Activated CD4-positive, alpha-beta memory T cell treated with anti-CD3 and anti-CD28 coated beads for 36 hours (primary cell): ENCODE results near the gene KIFC3. TPM values are rescaled to one million over a fixed set of nuclear protein-coding genes. Genes with fewer than 3 reads are reported as not detected.

Experiments used
- CTCF ChIA-PET: fragments of 350-600 bp; sonication (Branson Sonifier 250); formaldehyde crosslinking; loops from one replicate; lab custom pipeline; 2021; ENCODE audit warnings: antibody characterized with exemption, inconsistent platforms; lab: Charles Lee
- POLR2A ChIA-PET: fragments of 350-600 bp; sonication (Branson Sonifier 250); formaldehyde crosslinking; loops from one replicate; lab custom pipeline; 2021; ENCODE audit warnings: antibody characterized with exemption; lab: Charles Lee
- DNase-seq: peaks from one replicate; pipeline ENCODE4 v3.0.0-alpha.2; 2020
- H3K27ac Mint-ChIP-seq: one replicate; pipeline ENCODE4 v1.8.0; 2021; ENCODE audit warnings: mixed read lengths
- H3K27me3 Mint-ChIP-seq: one replicate; pipeline ENCODE4 v1.8.0; 2021; ENCODE audit warnings: mixed read lengths
- H3K36me3 Mint-ChIP-seq: one replicate; pipeline ENCODE4 v1.8.0; 2021; ENCODE audit warnings: mixed read lengths
- H3K4me1 Mint-ChIP-seq: one replicate; pipeline ENCODE4 v1.8.0; 2021; ENCODE audit warnings: low read depth, mixed read lengths
- H3K4me3 Mint-ChIP-seq: one replicate; pipeline ENCODE4 v1.8.0; 2021; ENCODE audit warnings: mild to moderate bottlenecking, mixed read lengths
- H3K9me3 Mint-ChIP-seq: one replicate; pipeline ENCODE4 v1.8.0; 2021; ENCODE audit warnings: mixed read lengths
- intact Hi-C: fragments of 100-400 bp; cut with micrococcal nuclease; formaldehyde crosslinking; loops from one replicate; pipeline ENCODE4 v1.15.1; 2023
- total RNA-seq, 2 experiments: library from RNA; stranded (reverse); gene quantifications; one replicate each; pipeline ENCODE4 v1.2.3, GENCODE V29; 2021

KIFC3 gene
- total RNA-seq, 2 experiments from 2014 or later: 0.83 to 1.3 TPM

DNA sequence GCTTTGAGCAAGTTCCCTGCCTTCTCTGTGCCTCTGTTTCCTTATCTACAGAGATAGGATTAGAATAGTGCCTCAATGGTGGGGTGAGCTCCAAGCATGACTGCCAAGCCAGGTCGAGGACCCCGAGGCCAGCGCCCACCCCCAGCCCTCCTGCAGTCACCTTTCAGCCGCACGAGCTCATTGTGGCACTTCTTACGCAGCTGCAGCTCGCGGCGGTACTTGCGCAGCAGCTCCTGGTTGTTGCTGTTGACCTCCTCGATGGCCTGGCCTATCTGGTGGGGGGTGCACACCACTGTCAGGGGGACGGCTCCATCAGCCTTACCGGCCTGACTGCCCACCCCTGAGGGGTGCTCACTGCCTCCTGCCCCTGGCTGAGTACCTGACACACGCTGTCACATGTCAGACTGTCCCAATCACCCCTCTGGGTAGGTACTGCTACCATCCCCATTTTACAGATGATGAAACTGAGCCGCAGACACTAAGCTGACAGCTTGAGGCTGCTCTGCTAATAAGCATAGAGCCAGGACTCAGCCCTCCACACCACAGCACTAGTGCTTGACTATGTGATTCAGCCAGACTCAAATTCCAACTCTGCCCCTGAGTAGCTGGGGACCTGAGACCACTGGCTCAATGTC lies 35.5 kb downstream of the KIFC3 start:
- Mint-ChIP-seq H3K36me3 (no peaks in the 10 kb centered on the region), H3K27me3 (no peaks in the 10 kb centered on the region), H3K4me1 (no peaks in the 10 kb centered on the region), H3K4me3 (no peak overlapping the region), H3K27ac (no peak overlapping the region), H3K9me3 (no peaks in the 10 kb centered on the region)
- no peak for DNase-seq
- intact Hi-C loops: no loop called here
- ChIA-PET CTCF (interaction anchor here (2.9 kb wide), 1 partner anchor 10 kb away, joined by 10 read pairs; no protein-coding TSS in a partner anchor), POLR2A (no interaction called here)

DNA sequence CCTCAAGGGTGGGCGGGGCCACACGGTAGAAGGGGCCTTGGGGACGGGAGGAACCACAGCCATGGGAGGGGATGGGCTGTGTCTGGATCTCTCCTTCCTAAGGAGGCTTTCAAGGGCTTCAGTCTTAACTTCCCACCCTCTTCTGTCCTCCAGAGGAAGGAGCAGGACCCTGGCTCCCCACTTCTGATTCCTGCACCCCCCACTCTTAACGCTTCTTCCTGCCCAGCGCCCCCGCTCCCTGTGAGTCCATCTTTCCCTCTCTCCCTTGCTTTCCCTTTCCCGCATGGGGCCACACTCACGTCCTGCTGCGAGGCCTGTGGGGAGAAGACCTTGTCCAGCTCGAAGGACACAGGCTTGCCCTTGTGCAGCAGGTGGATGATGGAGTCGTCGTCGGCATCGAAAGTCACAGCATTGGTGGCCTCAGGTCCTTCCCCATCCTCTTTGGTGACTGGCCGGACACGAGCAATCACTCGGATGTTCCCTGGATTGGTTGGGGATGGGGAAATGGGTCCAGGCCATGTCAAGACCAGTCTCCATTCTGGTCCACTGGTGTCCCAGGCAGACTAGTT lies 37.0 kb downstream of the KIFC3 start:
- Mint-ChIP-seq H3K4me1 (no peaks in the 10 kb centered on the region), H3K36me3 (no peaks in the 10 kb centered on the region), H3K27me3 (no peaks in the 10 kb centered on the region), H3K27ac (no peak overlapping the region), H3K4me3 (no peak overlapping the region), H3K9me3 (no peaks in the 10 kb centered on the region)
- intact Hi-C loops: no loop called here
- no peak for DNase-seq
- ChIA-PET CTCF (no interaction called here), POLR2A (no interaction called here)

DNA sequence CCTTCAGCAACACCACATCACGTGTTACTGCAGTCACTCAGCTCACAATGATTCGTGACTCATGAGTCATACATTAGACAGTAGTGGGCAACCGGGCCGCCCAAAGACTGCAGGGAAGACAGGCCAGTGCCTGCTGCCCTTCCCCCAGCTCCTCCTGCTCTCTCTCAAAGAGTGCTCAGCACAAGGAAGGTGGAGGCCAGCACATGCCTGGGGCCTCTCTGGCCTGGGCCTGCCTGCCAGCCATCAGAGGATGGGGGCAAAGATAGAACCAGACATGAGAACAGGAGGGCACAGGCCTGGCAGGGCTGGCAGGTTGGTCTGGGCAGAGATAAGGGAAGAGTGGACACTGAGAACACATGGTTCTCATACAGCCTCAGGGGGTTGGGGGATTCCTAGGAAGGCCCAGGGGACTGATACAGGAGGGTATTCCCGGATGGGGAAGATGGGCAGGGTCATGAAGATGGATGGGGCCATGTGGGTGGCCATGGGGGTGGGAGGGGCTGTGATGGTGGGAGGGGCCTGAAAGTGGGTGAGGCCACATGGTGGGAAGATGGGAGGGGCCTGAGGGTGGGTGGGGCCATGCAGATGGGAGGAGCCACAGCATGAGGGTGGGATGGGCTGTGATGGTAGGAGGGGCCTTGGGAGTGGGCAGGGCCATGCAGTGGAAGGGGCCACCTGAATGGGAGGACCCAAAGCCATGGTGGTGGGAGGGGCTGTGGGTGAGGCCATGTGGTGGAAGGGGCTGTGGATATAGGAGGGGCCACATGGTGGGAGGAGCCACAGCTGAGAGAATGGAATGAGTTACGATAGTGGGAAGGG lies 37.7 kb downstream of the KIFC3 start:
- H3K27me3 Mint-ChIP-seq: no peaks in the 10 kb centered on the region
- H3K4me1 Mint-ChIP-seq: no peaks in the 10 kb centered on the region
- CTCF ChIA-PET: no interaction called here
- no peaks in the 10 kb centered on the region for H3K36me3 Mint-ChIP-seq
- H3K27ac Mint-ChIP-seq: no peak overlapping the region
- POLR2A ChIA-PET: no interaction called here
- no peak overlapping the region for H3K4me3 Mint-ChIP-seq
- peak; percentile 52 for DNase-seq
- H3K9me3 Mint-ChIP-seq: no peaks in the 10 kb centered on the region
- intact Hi-C loops: no loop called here

DNA sequence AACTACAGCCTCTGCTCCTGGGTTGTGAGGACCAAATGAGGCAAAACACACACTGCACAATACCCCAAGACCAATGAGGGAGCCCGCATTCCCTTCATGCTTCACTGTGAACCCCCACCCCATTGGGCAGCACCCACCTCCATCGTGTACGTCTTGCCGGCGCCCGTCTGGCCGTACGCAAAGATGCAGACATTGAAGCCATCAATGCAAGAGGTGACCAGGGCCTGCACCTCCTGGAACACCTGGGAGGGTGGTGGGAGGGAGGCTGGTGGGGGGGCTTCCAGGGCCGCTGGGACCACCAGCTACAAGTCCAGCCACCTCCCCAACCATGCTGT lies 38.3 kb downstream of the KIFC3 start:
- Mint-ChIP-seq H3K27ac (no peak overlapping the region), H3K4me3 (no peak overlapping the region), H3K36me3 (no peaks in the 10 kb centered on the region), H3K9me3 (no peaks in the 10 kb centered on the region), H3K27me3 (no peaks in the 10 kb centered on the region), H3K4me1 (no peaks in the 10 kb centered on the region)
- ChIA-PET CTCF (no interaction called here), POLR2A (no interaction called here)
- intact Hi-C loops: no loop called here
- no peak for DNase-seq

DNA sequence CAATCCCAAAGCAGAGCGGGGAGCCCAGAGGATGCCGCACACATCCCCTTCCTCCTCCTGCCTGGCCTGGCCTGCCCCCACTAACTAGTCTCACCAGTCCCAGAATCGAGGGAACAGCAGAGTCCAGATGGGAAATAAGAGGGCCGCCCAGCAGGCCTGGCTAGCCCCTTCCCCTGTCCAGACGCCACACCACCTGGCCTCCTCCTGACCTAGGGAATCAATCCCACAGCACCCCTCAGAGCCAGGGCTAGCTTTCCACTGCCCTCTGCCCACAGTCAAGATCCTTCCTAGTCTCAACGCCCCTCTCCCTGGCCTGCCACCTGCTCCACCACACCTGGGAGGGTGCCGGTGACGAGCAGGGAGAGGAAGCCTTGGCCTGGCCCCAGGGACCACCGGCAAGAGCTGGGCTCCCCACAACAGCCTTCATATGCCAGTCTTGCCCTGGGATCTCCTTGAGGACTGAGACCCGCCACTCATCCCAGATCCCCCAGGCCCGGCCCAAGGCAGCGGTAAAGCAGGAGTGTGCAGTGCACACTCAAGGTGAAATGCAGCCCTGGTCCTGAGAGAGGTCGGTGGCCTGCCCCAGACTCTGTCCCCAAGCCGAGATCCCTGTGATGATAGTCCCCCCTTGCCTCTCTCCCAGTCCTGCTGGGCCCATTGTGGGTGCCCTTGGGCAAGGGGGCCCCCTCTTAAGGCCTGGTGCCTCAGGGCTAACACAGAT lies 38.8 kb downstream of the KIFC3 start:
- intact Hi-C loops: no loop called here
- Mint-ChIP-seq H3K27me3 (no peaks in the 10 kb centered on the region), H3K36me3 (no peaks in the 10 kb centered on the region), H3K9me3 (no peaks in the 10 kb centered on the region), H3K27ac (no peak overlapping the region), H3K4me1 (peaks cover 4% of the 10 kb centered on the region), H3K4me3 (no peak overlapping the region)
- no peak for DNase-seq
- POLR2A ChIA-PET: no interaction called here
- CTCF ChIA-PET: no interaction called here

DNA sequence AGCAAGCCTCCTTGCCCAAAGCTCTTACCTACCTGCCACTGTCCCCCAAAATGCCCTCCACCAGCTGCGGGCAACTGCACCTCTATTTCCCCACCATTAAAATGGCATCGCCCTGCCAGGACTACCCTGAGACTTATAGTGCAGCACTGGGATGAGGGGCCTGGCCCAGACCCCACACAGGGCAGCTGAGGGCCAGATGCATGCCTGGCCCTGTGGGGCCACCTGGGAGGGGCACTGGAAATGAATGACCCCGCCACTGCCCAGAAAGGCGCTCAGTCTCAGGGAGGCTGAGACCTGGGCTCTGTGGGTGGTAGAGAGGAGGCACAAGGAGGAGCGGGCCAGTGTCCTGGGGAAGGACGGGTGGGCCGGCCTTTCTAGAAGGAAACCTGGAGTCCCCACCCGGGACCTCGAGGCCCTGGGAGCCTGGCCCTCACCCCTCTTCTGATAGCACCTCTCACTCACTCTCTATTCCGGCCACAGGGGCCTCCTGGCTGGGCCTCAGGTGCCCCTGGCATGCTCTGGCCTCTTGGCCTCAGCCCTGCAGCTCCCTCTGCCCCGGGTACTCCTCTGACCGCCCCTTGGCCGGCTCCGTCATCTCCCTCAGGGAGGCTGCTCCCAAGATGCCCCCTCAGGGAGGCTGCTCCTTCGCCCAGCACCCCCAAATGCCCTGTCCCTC lies 39.8 kb downstream of the KIFC3 start:
- Mint-ChIP-seq H3K9me3 (no peaks in the 10 kb centered on the region), H3K36me3 (no peaks in the 10 kb centered on the region), H3K27ac (no peak overlapping the region), H3K27me3 (no peaks in the 10 kb centered on the region), H3K4me1 (peaks cover 4% of the 10 kb centered on the region), H3K4me3 (no peak overlapping the region)
- DNase-seq: no peak
- ChIA-PET CTCF (no interaction called here), POLR2A (no interaction called here)
- intact Hi-C loops: no loop called here

DNA sequence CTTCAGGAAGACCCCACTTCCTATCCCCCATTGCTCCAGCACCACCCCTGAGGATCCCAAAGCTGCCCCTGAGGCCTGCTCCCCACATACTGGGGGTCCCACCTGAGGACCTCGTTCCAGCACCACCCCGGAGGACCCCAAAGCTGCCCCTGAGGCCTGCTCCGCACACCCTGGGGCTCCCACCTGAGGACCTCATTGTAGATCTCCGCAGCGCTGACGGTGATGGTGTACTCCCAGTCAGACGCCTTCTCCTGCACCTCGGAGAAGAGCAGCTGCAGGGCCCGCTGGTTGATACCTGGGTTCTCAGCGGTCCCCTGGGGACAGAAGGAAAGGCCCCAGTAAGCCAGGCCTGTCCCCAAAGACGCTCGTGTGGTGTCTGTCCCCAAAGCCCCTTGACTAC lies 40.3 kb downstream of the KIFC3 start:
- intact Hi-C loops: no loop called here
- Mint-ChIP-seq H3K36me3 (no peaks in the 10 kb centered on the region), H3K4me3 (no peak overlapping the region), H3K4me1 (peaks cover 6% of the 10 kb centered on the region), H3K27me3 (no peaks in the 10 kb centered on the region), H3K9me3 (no peaks in the 10 kb centered on the region), H3K27ac (no peak overlapping the region)
- no peak for DNase-seq
- CTCF ChIA-PET: no interaction called here
- POLR2A ChIA-PET: no interaction called here

DNA sequence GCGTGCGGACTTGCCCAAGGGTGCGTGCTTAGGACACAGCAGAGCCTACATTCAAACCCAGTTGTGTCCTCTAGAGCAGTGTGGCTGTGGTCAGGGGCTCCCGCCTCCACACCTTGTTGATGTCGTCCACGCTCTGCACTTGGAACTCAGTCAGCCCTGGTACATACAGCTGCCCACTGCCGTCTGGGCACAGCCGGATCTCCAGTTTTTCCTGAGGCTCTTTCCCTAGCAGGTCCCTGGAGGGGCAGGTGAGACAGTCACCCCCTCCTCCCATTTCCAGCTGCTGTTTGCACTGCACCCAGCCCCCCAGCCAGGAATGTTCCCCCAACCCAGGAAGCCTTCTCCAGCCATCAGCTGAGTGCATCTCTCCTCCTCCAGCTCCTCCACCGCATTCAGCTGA lies 41.0 kb downstream of the KIFC3 start:
- Mint-ChIP-seq H3K4me3 (no peak overlapping the region), H3K27ac (no peak overlapping the region), H3K9me3 (no peaks in the 10 kb centered on the region), H3K27me3 (no peaks in the 10 kb centered on the region), H3K36me3 (no peaks in the 10 kb centered on the region), H3K4me1 (peaks cover 6% of the 10 kb centered on the region)
- POLR2A ChIA-PET: no interaction called here
- CTCF ChIA-PET: no interaction called here
- DNase-seq: no peak
- intact Hi-C loops: no loop called here

DNA sequence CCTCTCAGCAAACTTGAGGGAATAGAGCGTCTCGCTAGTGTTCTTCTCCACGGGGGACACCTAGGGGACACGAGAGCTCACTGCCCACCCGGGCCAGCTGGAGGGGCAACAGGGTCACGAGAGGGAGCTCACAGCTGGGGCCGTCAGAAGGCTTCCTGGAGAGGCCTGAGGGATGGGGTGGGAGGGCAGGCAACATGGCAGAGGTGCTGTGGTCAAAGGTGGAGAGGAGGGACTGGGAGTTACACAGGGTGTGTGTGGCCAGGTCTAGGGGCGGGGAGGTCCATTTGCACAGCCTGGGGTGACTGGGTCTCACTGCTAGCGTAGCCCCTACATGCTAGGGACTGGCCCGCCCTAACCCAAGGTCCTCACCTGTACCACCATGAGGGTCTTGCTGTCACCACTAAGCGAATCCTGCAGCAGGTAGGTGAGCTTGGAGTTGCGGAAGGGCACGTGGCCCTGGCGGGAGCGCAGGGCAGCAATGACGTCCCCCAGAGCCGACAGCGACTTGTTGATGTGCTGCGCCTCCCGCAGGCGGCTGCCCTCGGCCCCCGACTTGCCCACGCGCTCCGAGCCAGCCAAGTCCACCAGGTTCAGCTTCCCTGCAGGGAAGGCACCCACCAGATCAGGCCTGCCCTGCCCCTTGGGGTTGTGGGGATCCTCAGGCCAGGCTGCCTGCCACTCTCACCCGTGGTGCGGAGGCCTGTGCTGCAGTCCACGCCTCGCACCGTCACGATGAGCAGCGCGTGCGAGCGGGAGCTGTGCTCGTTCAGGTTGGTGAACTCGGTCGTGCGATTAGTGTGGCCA lies 41.7 kb downstream of the KIFC3 start:
- ChIA-PET CTCF (no interaction called here), POLR2A (interaction anchor here (0.6 kb wide), 1 partner anchor 362 kb away, joined by 3 read pairs; no protein-coding TSS in a partner anchor)
- intact Hi-C loops: no loop called here
- Mint-ChIP-seq H3K36me3 (peaks cover 5% of the 10 kb centered on the region), H3K9me3 (no peaks in the 10 kb centered on the region), H3K27ac (no peak overlapping the region), H3K27me3 (no peaks in the 10 kb centered on the region), H3K4me3 (no peak overlapping the region), H3K4me1 (peaks cover 6% of the 10 kb centered on the region)
- no peak for DNase-seq

DNA sequence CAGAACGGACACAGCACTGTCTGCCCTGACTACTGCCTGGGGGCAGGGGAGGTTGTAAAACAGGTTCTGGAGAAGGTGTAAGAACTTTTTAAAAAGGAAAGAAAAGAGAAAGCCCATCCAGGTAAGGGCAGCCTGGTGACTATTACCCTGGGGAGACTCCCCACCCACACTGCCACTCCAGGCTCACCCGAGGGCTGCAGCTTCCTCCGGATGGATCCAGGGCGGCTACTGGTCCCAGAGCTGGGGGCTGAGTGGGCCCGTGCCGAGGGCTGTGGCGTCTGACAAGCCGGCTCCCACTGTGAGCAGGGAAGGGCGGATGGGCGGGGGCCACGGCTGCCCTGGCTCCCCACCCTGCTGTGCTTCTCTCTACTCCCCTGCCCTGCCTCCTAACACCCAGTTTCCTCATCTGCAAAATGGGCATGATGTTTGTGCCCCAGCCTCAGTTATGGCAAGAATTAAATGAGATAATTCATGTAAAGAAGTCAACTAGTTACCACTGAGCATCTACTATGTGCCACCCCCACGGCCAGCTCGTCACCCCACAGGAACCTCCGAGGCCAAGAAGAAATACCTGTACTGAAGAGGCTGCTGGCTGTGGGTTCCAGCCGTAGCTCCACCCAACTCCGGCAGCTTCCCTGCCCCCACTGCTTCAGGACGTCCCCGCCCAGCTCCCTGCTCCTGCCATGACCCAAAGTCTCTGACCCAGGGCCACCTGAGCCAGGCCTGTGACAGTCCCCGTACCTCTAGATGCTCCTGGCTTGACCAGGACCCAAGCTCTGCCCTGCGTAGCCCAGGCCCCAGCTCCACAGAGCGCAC lies 42.5 kb downstream of the KIFC3 start:
- Mint-ChIP-seq H3K4me3 (no peak overlapping the region), H3K4me1 (peaks cover 6% of the 10 kb centered on the region), H3K9me3 (no peaks in the 10 kb centered on the region), H3K27ac (no peak overlapping the region), H3K36me3 (peaks cover 6% of the 10 kb centered on the region), H3K27me3 (no peaks in the 10 kb centered on the region)
- POLR2A ChIA-PET: interaction anchor here (0.6 kb wide), 1 partner anchor 363 kb away, joined by 3 read pairs; no protein-coding TSS in a partner anchor
- DNase-seq: peak; percentile 29
- intact Hi-C loops: loop anchor here (10.0 kb wide), 1 partner anchor 105 kb away; no protein-coding TSS in a partner anchor
- CTCF ChIA-PET: interaction anchor here (0.5 to 0.7 kb wide), 2 partner anchors 48 to 360 kb away, joined by 3 to 4 read pairs; no protein-coding TSS in a partner anchor
